Measurements from ENCODE around the gene MYO15A.

DNA sequence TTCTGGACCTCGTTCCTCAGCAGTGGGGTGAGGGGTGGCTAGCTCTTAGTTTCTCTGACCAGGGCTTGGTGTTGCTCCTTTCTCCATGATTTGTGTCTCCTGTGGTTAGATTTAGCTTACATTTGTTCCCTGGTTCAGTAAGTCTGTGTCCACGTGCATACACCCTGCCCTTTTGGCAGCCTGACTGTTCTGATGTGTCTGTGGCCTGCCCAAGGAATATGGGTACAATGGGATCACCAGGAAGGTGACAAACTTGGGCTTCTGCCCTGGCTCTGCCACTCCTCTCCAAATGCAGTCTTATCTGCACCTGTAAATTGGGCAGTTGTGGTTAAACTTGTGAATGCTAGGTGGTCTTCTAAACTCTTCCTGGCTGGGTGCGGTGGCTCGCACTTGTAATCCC is 92.6 kb downstream of the MYO15A start:
- TF ChIP-seq, protein P1, sequence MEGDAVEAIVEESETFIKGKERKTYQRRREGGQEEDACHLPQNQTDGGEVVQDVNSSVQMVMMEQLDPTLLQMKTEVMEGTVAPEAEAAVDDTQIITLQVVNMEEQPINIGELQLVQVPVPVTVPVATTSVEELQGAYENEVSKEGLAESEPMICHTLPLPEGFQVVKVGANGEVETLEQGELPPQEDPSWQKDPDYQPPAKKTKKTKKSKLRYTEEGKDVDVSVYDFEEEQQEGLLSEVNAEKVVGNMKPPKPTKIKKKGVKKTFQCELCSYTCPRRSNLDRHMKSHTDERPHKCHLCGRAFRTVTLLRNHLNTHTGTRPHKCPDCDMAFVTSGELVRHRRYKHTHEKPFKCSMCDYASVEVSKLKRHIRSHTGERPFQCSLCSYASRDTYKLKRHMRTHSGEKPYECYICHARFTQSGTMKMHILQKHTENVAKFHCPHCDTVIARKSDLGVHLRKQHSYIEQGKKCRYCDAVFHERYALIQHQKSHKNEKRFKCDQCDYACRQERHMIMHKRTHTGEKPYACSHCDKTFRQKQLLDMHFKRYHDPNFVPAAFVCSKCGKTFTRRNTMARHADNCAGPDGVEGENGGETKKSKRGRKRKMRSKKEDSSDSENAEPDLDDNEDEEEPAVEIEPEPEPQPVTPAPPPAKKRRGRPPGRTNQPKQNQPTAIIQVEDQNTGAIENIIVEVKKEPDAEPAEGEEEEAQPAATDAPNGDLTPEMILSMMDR (conservative IDR thresholded peaks at IDR 0.05; ENCODE audit: low read depth, low read length), result no peak
- TF ChIP-seq POLR2A (IDR thresholded peaks at IDR 0.05; ENCODE audit: low read depth, low read length), result no peak
- TF ChIP-seq MAZ (IDR thresholded peaks at IDR 0.05; ENCODE audit: borderline replicate concordance, low read depth, low read length), result no peak
- TF ChIP-seq, protein P2, sequence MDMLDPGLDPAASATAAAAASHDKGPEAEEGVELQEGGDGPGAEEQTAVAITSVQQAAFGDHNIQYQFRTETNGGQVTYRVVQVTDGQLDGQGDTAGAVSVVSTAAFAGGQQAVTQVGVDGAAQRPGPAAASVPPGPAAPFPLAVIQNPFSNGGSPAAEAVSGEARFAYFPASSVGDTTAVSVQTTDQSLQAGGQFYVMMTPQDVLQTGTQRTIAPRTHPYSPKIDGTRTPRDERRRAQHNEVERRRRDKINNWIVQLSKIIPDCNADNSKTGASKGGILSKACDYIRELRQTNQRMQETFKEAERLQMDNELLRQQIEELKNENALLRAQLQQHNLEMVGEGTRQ (IDR thresholded peaks at IDR 0.05; ENCODE audit: low read depth, low read length), result no peak
- TF ChIP-seq SMC3 (IDR thresholded peaks at IDR 0.05; ENCODE audit: low read depth, low read length), result no peak
- TF ChIP-seq FOS (IDR thresholded peaks at IDR 0.05; ENCODE audit: low read depth, low read length), result no peak
- no peak for TF ChIP-seq CEBPB (IDR thresholded peaks at IDR 0.05; ENCODE audit: low read depth, low read length)
- no peak for TF ChIP-seq BHLHE40 (IDR thresholded peaks at IDR 0.05; ENCODE audit: low read depth, low read length)
- TF ChIP-seq RAD21 (IDR thresholded peaks at IDR 0.05; ENCODE audit: low read length), result no peak
- TF ChIP-seq, protein P3, sequence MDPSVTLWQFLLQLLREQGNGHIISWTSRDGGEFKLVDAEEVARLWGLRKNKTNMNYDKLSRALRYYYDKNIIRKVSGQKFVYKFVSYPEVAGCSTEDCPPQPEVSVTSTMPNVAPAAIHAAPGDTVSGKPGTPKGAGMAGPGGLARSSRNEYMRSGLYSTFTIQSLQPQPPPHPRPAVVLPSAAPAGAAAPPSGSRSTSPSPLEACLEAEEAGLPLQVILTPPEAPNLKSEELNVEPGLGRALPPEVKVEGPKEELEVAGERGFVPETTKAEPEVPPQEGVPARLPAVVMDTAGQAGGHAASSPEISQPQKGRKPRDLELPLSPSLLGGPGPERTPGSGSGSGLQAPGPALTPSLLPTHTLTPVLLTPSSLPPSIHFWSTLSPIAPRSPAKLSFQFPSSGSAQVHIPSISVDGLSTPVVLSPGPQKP (IDR thresholded peaks at IDR 0.05; ENCODE audit: borderline replicate concordance, low read depth, low read length), result no peak
- no peak for TF ChIP-seq MXI1 (IDR thresholded peaks at IDR 0.05; ENCODE audit: borderline replicate concordance, low read depth, low read length)
- no peak for TF ChIP-seq MAFK (IDR thresholded peaks at IDR 0.05; ENCODE audit: low read depth, low read length)
